ENCODE results near the gene DCC.

DCC gene

GRCh38 chr18:52945552-52945951 lies 605.6 kb downstream of the DCC start:
- Histone ChIP-seq H3K9me3 (no peaks in the 10 kb centered on the region), H3K27me3 (no peaks in the 10 kb centered on the region)
- no peak for TF ChIP-seq CTCF (IDR thresholded peaks at IDR 0.05)

GRCh38 chr18:52948868-52949444 lies 609.0 kb downstream of the DCC start:
- Histone ChIP-seq H3K27ac (no peak overlapping the region), H3K36me3 (no peaks in the 10 kb centered on the region), H3K4me3 (no peak overlapping the region), H3K27me3 (no peaks in the 10 kb centered on the region), H3K4me1 (no peaks in the 10 kb centered on the region), H3K9me3 (no peaks in the 10 kb centered on the region)
- TF ChIP-seq CTCF (IDR thresholded peaks at IDR 0.05) = no peak
- no peak for DNase-seq
- intact Hi-C loops (cut with DNase I; ENCODE audit: low total_unique reads) = no loop called here

More at GRCh38 chr18:52945552-52945951, 605.6 kb downstream of the DCC start:
- H3K36me3 ChIP-seq = no peaks in the 10 kb centered on the region
- no peak for DNase-seq
- no peaks in the 10 kb centered on the region for H3K4me1 ChIP-seq
- H3K4me3 ChIP-seq = no peak overlapping the region
- H3K27ac ChIP-seq = no peak overlapping the region
- intact Hi-C loops (cut with DNase I; ENCODE audit: low total_unique reads) = no loop called here

GRCh38 chr18:52950155-52950554 lies 610.2 kb downstream of the DCC start:
- H3K9me3 ChIP-seq = no peaks in the 10 kb centered on the region
- intact Hi-C loops (cut with DNase I; ENCODE audit: low total_unique reads) = no loop called here
- H3K27me3 ChIP-seq = no peaks in the 10 kb centered on the region
- no peaks in the 10 kb centered on the region for H3K36me3 ChIP-seq
- no peak for TF ChIP-seq CTCF (IDR thresholded peaks at IDR 0.05)
- H3K4me1 ChIP-seq = no peaks in the 10 kb centered on the region
- no peak for DNase-seq
- H3K4me3 ChIP-seq = no peak overlapping the region
- no peak overlapping the region for H3K27ac ChIP-seq

- Histone ChIP-seq H3K4me3 (no peak overlapping the region), H3K9me3 (no peaks in the 10 kb centered on the region), H3K27ac (no peak overlapping the region), H3K4me1 (no peaks in the 10 kb centered on the region), H3K36me3 (no peaks in the 10 kb centered on the region), H3K27me3 (no peaks in the 10 kb centered on the region)
- TF ChIP-seq CTCF (IDR thresholded peaks at IDR 0.05) = no peak
- no peak for DNase-seq
- intact Hi-C loops (cut with DNase I; ENCODE audit: low total_unique reads) = no loop called here
Observed at GRCh38 chr18:52953387-52953786, 613.4 kb downstream of the DCC start.

- Histone ChIP-seq H3K27me3 (no peaks in the 10 kb centered on the region), H3K9me3 (peaks cover 0 to 3% (median 0%) of the 10 kb centered on the region in 3 donors), H3K36me3 (no peaks in the 10 kb centered on the region), H3K4me1 (no peaks in the 10 kb centered on the region), H3K27ac (no peak overlapping the region), H3K4me3 (no peak overlapping the region)
- intact Hi-C loops (cut with DNase I; ENCODE audit: low total_unique reads) = no loop called here
- DNase-seq = no peak
- TF ChIP-seq CTCF (IDR thresholded peaks at IDR 0.05) = no peak
Observed at GRCh38 chr18:52963481-52963880, 623.5 kb downstream of the DCC start.

GRCh38 chr18:52970686-52971085 lies 630.7 kb downstream of the DCC start:
- TF ChIP-seq CTCF (IDR thresholded peaks at IDR 0.05) = no peak
- Histone ChIP-seq H3K36me3 (no peaks in the 10 kb centered on the region), H3K27ac (no peak overlapping the region), H3K4me1 (no peaks in the 10 kb centered on the region), H3K9me3 (no peaks in the 10 kb centered on the region), H3K27me3 (no peaks in the 10 kb centered on the region), H3K4me3 (no peak overlapping the region)
- intact Hi-C loops (cut with DNase I; ENCODE audit: low total_unique reads) = no loop called here
- no peak for DNase-seq

Measured in tibial artery (tissue), 4 donors.